Karpas-422 (cell line): Measurements from ENCODE around the gene CCNYL1. TPM values are rescaled to one million over a fixed set of nuclear protein-coding genes. Genes with fewer than 3 reads are reported as not detected.
"Not testable (repeated sequence)": the region's sequence is repeated elsewhere in the genome, so short reads cannot be mapped to it uniquely, and the experiment has no call there.

ENCODE experiments used
- DNase-seq: peaks from one replicate; pipeline ENCODE4 v3.0.0-alpha.2; 2015
- H2AFZ ChIP-seq: fragments of 200-600 bp; sonication (generic); 2 replicates; pipeline ENCODE4 v1.6.1; 2014; ENCODE audit warnings: antibody characterized with exemption, low read length, mixed read lengths
- H3K27ac ChIP-seq: fragments of 200-600 bp; sonication (generic); 2 replicates; pipeline ENCODE4 v1.5.1; 2014; ENCODE audit warnings: mild to moderate bottlenecking, low read length, moderate library complexity
- H3K27me3 ChIP-seq: fragments of 200-600 bp; sonication (generic); 2 replicates; pipeline ENCODE4 v1.6.1; 2014; ENCODE audit warnings: low read length, mixed read lengths
- H3K36me3 ChIP-seq: fragments of 200-600 bp; sonication (generic); 2 replicates; pipeline ENCODE4 v1.6.1; 2014; ENCODE audit warnings: low read length, mixed read lengths; ENCODE audit not compliant: insufficient read depth
- H3K4me1 ChIP-seq: fragments of 200-600 bp; sonication (generic); 2 replicates; pipeline ENCODE4 v1.6.1; 2014; ENCODE audit warnings: mild to moderate bottlenecking, low read length, mixed read lengths
- H3K4me2 ChIP-seq: fragments of 200-600 bp; sonication (generic); 2 replicates; pipeline ENCODE4 v1.6.1; 2014; ENCODE audit warnings: low read length, low read depth, mild to moderate bottlenecking; ENCODE audit not compliant: poor library complexity, severe bottlenecking
- H3K4me3 ChIP-seq: fragments of 200-600 bp; sonication (generic); 2 replicates; pipeline ENCODE4 v1.5.1; 2014; ENCODE audit warnings: mild to moderate bottlenecking, antibody characterized with exemption, low read length, mixed read lengths
- H3K79me2 ChIP-seq: fragments of 200-600 bp; sonication (generic); 2 replicates; pipeline ENCODE4 v1.6.1; 2014; ENCODE audit warnings: mild to moderate bottlenecking, low read length, mixed read lengths
- H3K9ac ChIP-seq: fragments of 200-600 bp; sonication (generic); 2 replicates; pipeline ENCODE4 v1.6.0; 2014; ENCODE audit warnings: low read length
- H3K9me2 ChIP-seq: fragments of 200-600 bp; sonication (generic), shearing (Covaris generic); replicated peaks from 2 replicates; pipeline ENCODE4 v1.6.0; 2014; ENCODE audit warnings: mild to moderate bottlenecking, low read length, moderate library complexity; ENCODE audit not compliant: insufficient read depth
- H3K9me3 ChIP-seq: fragments of 300-700, 200-600 bp; sonication (generic); 2 replicates; pipeline ENCODE4 v1.6.1; 2014; ENCODE audit warnings: low read length, mixed read lengths
- H4K20me1 ChIP-seq: fragments of 200-600 bp; sonication (generic); 2 replicates; pipeline ENCODE4 v1.6.1; 2014; ENCODE audit warnings: mild to moderate bottlenecking, antibody characterized with exemption, low read length, low read depth; ENCODE audit not compliant: insufficient read depth
- total RNA-seq: library from RNA; depleted of rRNA; stranded (reverse); fragments of >200 nt; shearing (Covaris generic); gene quantifications from 2 replicates; pipeline ENCODE4 v1.2.3, GENCODE V29; 2014; ENCODE audit warnings: low replicate concordance

The CCNYL1 gene
- total RNA-seq, 1 experiment from 2014 or later, result 30.5 TPM

DNA sequence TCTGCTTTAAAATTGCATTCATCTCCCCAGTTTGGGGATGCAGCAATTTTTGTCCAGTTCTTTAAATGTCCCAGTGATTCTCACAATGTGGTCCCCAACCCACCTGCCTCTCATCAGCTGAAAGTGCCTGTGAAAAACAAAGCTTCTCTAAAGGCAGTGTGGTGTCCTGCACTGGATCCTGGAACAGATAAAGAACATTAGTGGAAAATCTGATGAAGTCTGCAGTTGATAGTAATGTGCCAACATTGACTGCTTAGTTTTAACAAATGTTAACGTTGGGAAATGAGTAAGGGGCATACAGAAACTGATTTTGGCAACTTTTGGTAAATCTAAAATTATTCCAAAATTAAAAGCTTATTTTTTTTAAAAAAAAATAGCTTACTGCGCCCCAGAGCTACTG is 49.0 kb downstream of the CCNYL1 start:
- no peak overlapping the region for H3K27ac ChIP-seq
- DNase-seq, result no peak
- no peak overlapping the region for H3K4me2 ChIP-seq
- H3K9ac ChIP-seq, result no peak overlapping the region
- H2AFZ ChIP-seq, result no peak overlapping the region
- peaks cover 4% of the 10 kb centered on the region; the same call in 1 of the 2 replicates for H3K36me3 ChIP-seq
- no peaks in the 10 kb centered on the region for H3K27me3 ChIP-seq
- no peak overlapping the region for H3K4me3 ChIP-seq
- H3K9me3 ChIP-seq, result no peaks in the 10 kb centered on the region
- H3K4me1 ChIP-seq, result peaks cover 40% of the 10 kb centered on the region
- no peaks in the 10 kb centered on the region for H4K20me1 ChIP-seq
- peaks cover 30% of the 10 kb centered on the region for H3K79me2 ChIP-seq
- H3K9me2 ChIP-seq, result no peaks in the 10 kb centered on the region

DNA sequence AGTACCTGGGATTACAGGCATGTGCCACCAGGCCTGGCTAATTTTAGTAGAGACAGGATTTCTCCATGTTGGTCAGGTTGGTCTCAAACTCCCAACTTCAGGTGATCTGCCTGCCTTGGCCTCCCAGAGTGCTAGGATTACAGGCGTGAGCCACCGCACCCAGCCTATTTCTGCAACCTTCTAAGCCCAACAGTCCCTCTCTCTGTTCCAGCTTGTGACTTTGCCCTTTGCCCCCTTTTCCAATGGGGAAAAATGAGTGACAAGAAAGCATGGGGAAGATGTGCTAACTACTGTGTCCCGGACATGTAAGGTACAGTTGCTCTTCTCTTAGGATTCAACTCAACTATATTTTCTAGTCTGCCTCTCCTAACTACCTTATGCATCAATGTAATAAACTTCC is 50.0 kb downstream of the CCNYL1 start:
- H3K4me2 ChIP-seq, H3K27ac ChIP-seq, H3K9me3 ChIP-seq, H2AFZ ChIP-seq, H3K9ac ChIP-seq, H3K36me3 ChIP-seq, H3K27me3 ChIP-seq, H3K9me2 ChIP-seq, H4K20me1 ChIP-seq, DNase-seq, H3K4me3 ChIP-seq: not testable (repeated sequence)
- peaks cover 40% of the 10 kb centered on the region for H3K4me1 ChIP-seq
- H3K79me2 ChIP-seq, result peaks cover 36% of the 10 kb centered on the region

DNA sequence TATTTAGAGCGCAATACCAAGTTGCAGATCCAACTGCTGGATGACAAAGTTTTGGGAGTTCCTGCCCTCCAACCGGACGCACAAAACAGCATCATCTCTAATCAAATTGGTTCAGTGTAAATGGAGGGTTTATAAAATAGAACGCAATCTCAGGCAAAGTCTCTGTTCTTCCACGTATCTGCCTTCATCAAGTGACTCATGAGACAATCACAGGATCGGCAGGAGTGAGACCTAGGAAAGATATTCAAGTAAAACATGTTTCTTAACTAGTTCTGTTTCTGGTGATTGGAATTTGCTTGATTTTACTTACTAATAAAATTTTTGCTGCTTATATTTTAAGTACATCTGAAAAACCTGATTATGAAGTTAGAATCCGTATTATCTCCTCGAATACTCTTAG is 50.7 kb downstream of the CCNYL1 start:
- Histone ChIP-seq H3K36me3 (no peaks in the 10 kb centered on the region), H3K9me3 (no peaks in the 10 kb centered on the region), H3K79me2 (peaks cover 38% of the 10 kb centered on the region), H4K20me1 (no peaks in the 10 kb centered on the region), H3K9ac (no peak overlapping the region), H3K27me3 (no peaks in the 10 kb centered on the region), H3K4me3 (no peak overlapping the region), H3K27ac (no peak overlapping the region), H3K4me2 (no peak overlapping the region), H3K9me2 (no peaks in the 10 kb centered on the region), H2AFZ (no peak overlapping the region), H3K4me1 (peaks cover 40% of the 10 kb centered on the region)
- DNase-seq, result no peak

- H3K27ac ChIP-seq, result peak overlapping the region; percentile 77
- H3K9me3 ChIP-seq, result no peaks in the 10 kb centered on the region
- H3K4me2 ChIP-seq, result peak overlapping the region; percentile 68
- no peak overlapping the region for H2AFZ ChIP-seq
- no peak for DNase-seq
- H3K4me3 ChIP-seq, result peak overlapping the region; percentile 28; the same call in 1 of the 2 replicates
- H3K9ac ChIP-seq, result peak overlapping the region; percentile 3
- H3K9me2 ChIP-seq, result no peaks in the 10 kb centered on the region
- H3K36me3 ChIP-seq, result no peaks in the 10 kb centered on the region; the same call in 1 of the 2 replicates
- peaks cover 43% of the 10 kb centered on the region for H3K4me1 ChIP-seq
- no peaks in the 10 kb centered on the region for H3K27me3 ChIP-seq
- no peaks in the 10 kb centered on the region for H4K20me1 ChIP-seq
- peaks cover 51% of the 10 kb centered on the region for H3K79me2 ChIP-seq
These were observed 52.0 kb downstream of the CCNYL1 start for GRCh38 chr2:207763303-207763917.

GRCh38 chr2:207764096-207764630 is 52.7 kb downstream of the CCNYL1 start:
- Histone ChIP-seq H3K4me2 (peak overlapping the region; percentile 68), H3K4me1 (peaks cover 49% of the 10 kb centered on the region), H3K79me2 (peaks cover 57% of the 10 kb centered on the region), H3K9me2 (no peaks in the 10 kb centered on the region), H4K20me1 (no peaks in the 10 kb centered on the region), H3K4me3 (peak overlapping the region; percentile 28; the same call in 1 of the 2 replicates), H3K9ac (peak overlapping the region; percentile 3), H3K36me3 (no peaks in the 10 kb centered on the region; the same call in 1 of the 2 replicates), H3K27ac (peak overlapping the region; percentile 77), H2AFZ (no peak overlapping the region), H3K27me3 (no peaks in the 10 kb centered on the region), H3K9me3 (no peaks in the 10 kb centered on the region)
- peak; percentile 65 for DNase-seq

GRCh38 chr2:207765547-207765946 is 54.1 kb downstream of the CCNYL1 start:
- peak overlapping the region; percentile 2; the same call in 1 of the 2 replicates for H3K4me3 ChIP-seq
- no peaks in the 10 kb centered on the region; the same call in 1 of the 2 replicates for H3K36me3 ChIP-seq
- no peaks in the 10 kb centered on the region for H3K9me2 ChIP-seq
- H3K9me3 ChIP-seq, result no peaks in the 10 kb centered on the region
- DNase-seq, result no peak
- H3K4me1 ChIP-seq, result peaks cover 55% of the 10 kb centered on the region
- peak overlapping the region; percentile 68 for H3K4me2 ChIP-seq
- peak overlapping the region; percentile 77; the same call in 1 of the 2 replicates for H3K27ac ChIP-seq
- no peaks in the 10 kb centered on the region for H3K27me3 ChIP-seq
- no peak overlapping the region for H2AFZ ChIP-seq
- H3K9ac ChIP-seq, result no peak overlapping the region
- H4K20me1 ChIP-seq, result no peaks in the 10 kb centered on the region
- H3K79me2 ChIP-seq, result peaks cover 57% of the 10 kb centered on the region

GRCh38 chr2:207766041-207766551 is 54.7 kb downstream of the CCNYL1 start:
- no peaks in the 10 kb centered on the region for H3K27me3 ChIP-seq
- peak; percentile 44 for DNase-seq
- H3K36me3 ChIP-seq, result no peaks in the 10 kb centered on the region; the same call in 1 of the 2 replicates
- H3K79me2 ChIP-seq, result peaks cover 57% of the 10 kb centered on the region
- H3K9me3 ChIP-seq, result no peaks in the 10 kb centered on the region
- H3K27ac ChIP-seq, result peak overlapping the region; percentile 21; the same call in 1 of the 2 replicates
- H4K20me1 ChIP-seq, result no peaks in the 10 kb centered on the region
- no peaks in the 10 kb centered on the region for H3K9me2 ChIP-seq
- H3K4me2 ChIP-seq, result peak overlapping the region; percentile 68
- no peak overlapping the region for H3K4me3 ChIP-seq
- no peak overlapping the region for H3K9ac ChIP-seq
- H2AFZ ChIP-seq, result no peak overlapping the region
- H3K4me1 ChIP-seq, result peaks cover 60% of the 10 kb centered on the region

- Histone ChIP-seq H3K9me3 (no peaks in the 10 kb centered on the region), H3K27ac (no peak overlapping the region; the same call in 1 of the 2 replicates), H3K9me2 (no peaks in the 10 kb centered on the region), H3K27me3 (no peaks in the 10 kb centered on the region), H4K20me1 (no peaks in the 10 kb centered on the region), H3K79me2 (peaks cover 57% of the 10 kb centered on the region), H3K4me3 (no peak overlapping the region), H3K4me2 (peak overlapping the region; percentile 68), H2AFZ (no peak overlapping the region), H3K36me3 (no peaks in the 10 kb centered on the region; the same call in 1 of the 2 replicates), H3K4me1 (peaks cover 60% of the 10 kb centered on the region), H3K9ac (no peak overlapping the region)
- no peak for DNase-seq
These were observed 55.4 kb downstream of the CCNYL1 start for GRCh38 chr2:207766697-207767460.
